Keratinocyte (primary cell): ENCODE data around the gene PDZRN3. TPM values are rescaled to one million over a fixed set of nuclear protein-coding genes. Genes with fewer than 3 reads are reported as not detected.

Source experiments
- DNase-seq: peaks from one replicate; pipeline ENCODE4 v3.0.0-alpha.2; 2011; ENCODE audit warnings: low read depth, missing footprints, low spot score
- FAIRE-seq: peaks from 2 replicates; lab custom pipeline; 2011; peaks lifted over from hg19 to GRCh38; lab: Jason Lieb, UNC
- H2AFZ ChIP-seq: 2 replicates; pipeline ENCODE4 v1.6.0; 2012; ENCODE audit warnings: low read length, control low read depth, inconsistent platforms; ENCODE audit not compliant: control insufficient read depth
- H3K27ac ChIP-seq: 2 replicates; pipeline ENCODE4 v1.5.1; 2011; ENCODE audit warnings: low read length; ENCODE audit not compliant: control insufficient read depth, insufficient read depth
- H3K27me3 ChIP-seq: 3 replicates; pipeline ENCODE4 v1.6.0; 2011; ENCODE audit warnings: low read length; ENCODE audit not compliant: control insufficient read depth, insufficient read depth; ENCODE audit errors: extremely low read depth
- H3K36me3 ChIP-seq, 2 experiments: 2 replicates in 1 of 2; 3 replicates in 1 of 2; pipeline ENCODE4 v1.5.1; 2011; ENCODE audit warnings: low read length in 2 of 2, mild to moderate bottlenecking in 1 of 2; ENCODE audit not compliant: control insufficient read depth in 2 of 2, insufficient read depth in 2 of 2; ENCODE audit errors: extremely low read depth in 1 of 2
- H3K4me1 ChIP-seq: 3 replicates; pipeline ENCODE4 v1.5.1; 2011; ENCODE audit warnings: low read length; ENCODE audit not compliant: control insufficient read depth, insufficient read depth; ENCODE audit errors: extremely low read depth
- H3K4me2 ChIP-seq: 3 replicates; pipeline ENCODE4 v1.6.0; 2011; ENCODE audit warnings: low read depth, low read length; ENCODE audit not compliant: control insufficient read depth, insufficient read depth; ENCODE audit errors: extremely low read depth
- H3K4me3 ChIP-seq, 3 experiments: fragments of 200-600 bp in 1 of 3; sonication (generic) in 1 of 3; 2 replicates in 2 of 3; 3 replicates in 1 of 3; pipeline ENCODE4 v1.5.1; 2011 to 2016; ENCODE audit warnings: low read length in 3 of 3, mild to moderate bottlenecking in 3 of 3, control low read depth in 2 of 3, inconsistent platforms in 1 of 3, low read depth in 1 of 3, mixed read lengths in 1 of 3, mixed run types in 1 of 3, moderate library complexity in 1 of 3; ENCODE audit not compliant: control insufficient read depth in 2 of 3, insufficient read depth in 2 of 3; ENCODE audit errors: extremely low read depth in 1 of 3
- H3K79me2 ChIP-seq: 2 replicates; pipeline ENCODE4 v1.6.0; 2012; ENCODE audit warnings: low read length; ENCODE audit not compliant: control insufficient read depth, insufficient read depth
- H3K9ac ChIP-seq: 3 replicates; pipeline ENCODE4 v1.6.0; 2011; ENCODE audit warnings: low read length; ENCODE audit not compliant: control insufficient read depth, insufficient read depth; ENCODE audit errors: extremely low read depth
- H3K9me1 ChIP-seq: 3 replicates; pipeline ENCODE4 v1.6.0; 2011; ENCODE audit warnings: low read length; ENCODE audit not compliant: control insufficient read depth, insufficient read depth; ENCODE audit errors: extremely low read depth
- H3K9me3 ChIP-seq: 2 replicates; pipeline ENCODE4 v1.5.1; 2012; ENCODE audit warnings: low read depth, low read length; ENCODE audit not compliant: control insufficient read depth
- H4K20me1 ChIP-seq: 3 replicates; pipeline ENCODE4 v1.6.0; 2011; ENCODE audit warnings: low read length; ENCODE audit not compliant: control insufficient read depth, insufficient read depth; ENCODE audit errors: extremely low read depth
- CTCF ChIP-seq, 3 experiments: IDR thresholded peaks in 1 of 3; conservative IDR thresholded peaks in 1 of 3; optimal IDR thresholded peaks in 1 of 3; 2 replicates in 2 of 3; 3 replicates in 1 of 3; pipeline versions ENCODE3 to v1.5.1; 2011; ENCODE audit warnings: low read length in 3 of 3, mild to moderate bottlenecking in 3 of 3, moderate library complexity in 2 of 3, control low read depth in 1 of 3, inconsistent platforms in 1 of 3; ENCODE audit not compliant: insufficient read depth in 2 of 3; ENCODE audit errors: extremely low read depth in 1 of 3
- EZH2 ChIP-seq: IDR thresholded peaks from one replicate; pipeline ENCODE4 v1.6.1; 2012; ENCODE audit warnings: inconsistent platforms, mild to moderate bottlenecking, low read length, moderate library complexity
- dilution Hi-C: fragments of 300-500 bp; cut with MboI; formaldehyde crosslinking; loops from one replicate; pipeline ENCODE4 v1.7.0; 2020; ENCODE audit warnings: low sequenced_read_pairs; ENCODE audit not compliant: extremely low pct_ligation_motif_present
- polyA plus RNA-seq, 5 experiments: library from polyadenylated mRNA; depleted of rRNA in 3 of 5; stranded (reverse) in 3 of 5; stranded (forward) in 1 of 5; unstranded in 1 of 5; fragments of >200 nt; gene quantifications; 1 replicate in 1 of 5; 2 replicates in 3 of 5; 3 replicates in 1 of 5; pipeline versions ENCODE4 v1.2.1 to v1.2.3, GENCODE V29; 2011 to 2012; ENCODE audit warnings: missing spikeins in 2 of 5, low read depth in 1 of 5, low replicate concordance in 1 of 5

PDZRN3 gene
- polyA plus RNA-seq, 1 donor (not counting 4 experiments of a cell fraction or from before 2014, with no cell fraction given), result not detected

GRCh38 chr3:73394240-73394639, 230.5 kb downstream of the PDZRN3 start:
- Histone ChIP-seq H3K9ac (no peak overlapping the region), H3K4me3 (no peak overlapping the region), H3K4me1 (no peaks in the 10 kb centered on the region), H3K9me3 (no peaks in the 10 kb centered on the region), H3K27ac (no peak overlapping the region), H3K79me2 (no peaks in the 10 kb centered on the region), H2AFZ (no peak overlapping the region), H3K4me2 (no peak overlapping the region), H3K9me1 (no peaks in the 10 kb centered on the region), H3K27me3 (no peaks in the 10 kb centered on the region), H3K36me3 (no peaks in the 10 kb centered on the region), H4K20me1 (no peaks in the 10 kb centered on the region)
- dilution Hi-C loops, result no loop called here
- no peak for TF ChIP-seq CTCF (optimal IDR thresholded peaks at IDR 0.05 in 1 of 3, IDR thresholded peaks at IDR 0.05 in 1 of 3, conservative IDR thresholded peaks at IDR 0.05 in 1 of 3; ENCODE audit: extremely low read depth in 1 of 3, insufficient read depth in 2 of 3, low read length in 3 of 3)
- no peak for TF ChIP-seq EZH2
- FAIRE-seq (no peak), DNase-seq (no peak)

- no peak for TF ChIP-seq EZH2
- no peak for TF ChIP-seq CTCF (optimal IDR thresholded peaks at IDR 0.05 in 1 of 3, IDR thresholded peaks at IDR 0.05 in 1 of 3, conservative IDR thresholded peaks at IDR 0.05 in 1 of 3; ENCODE audit: extremely low read depth in 1 of 3, insufficient read depth in 2 of 3, low read length in 3 of 3)
- no peaks in the 10 kb centered on the region for H3K9me1 ChIP-seq
- H4K20me1 ChIP-seq, result no peaks in the 10 kb centered on the region
- H3K27me3 ChIP-seq, result no peaks in the 10 kb centered on the region
- no peaks in the 10 kb centered on the region for H3K79me2 ChIP-seq
- H3K9me3 ChIP-seq, result no peaks in the 10 kb centered on the region
- no peak overlapping the region for H3K27ac ChIP-seq
- H3K4me2 ChIP-seq, result no peak overlapping the region
- no peak for FAIRE-seq
- H3K4me3 ChIP-seq, result no peak overlapping the region
- H3K9ac ChIP-seq, result no peak overlapping the region
- DNase-seq, result no peak
- dilution Hi-C loops, result no loop called here
- H3K4me1 ChIP-seq, result no peaks in the 10 kb centered on the region
- H2AFZ ChIP-seq, result no peak overlapping the region
- H3K36me3 ChIP-seq, result no peaks in the 10 kb centered on the region
Measured at GRCh38 chr3:73393005-73393404, 231.7 kb downstream of the PDZRN3 start.
